Panc1 (cell line): ENCODE results near the gene LPAR3. TPM values are rescaled to one million over a fixed set of nuclear protein-coding genes. Genes with fewer than 3 reads are reported as not detected.

Source experiments
- ATAC-seq: fragments of 200-7000 bp; cut with Tn5 transposase; 2 replicates; pipeline ENCODE4 v1.9.1; 2020; ENCODE audit warnings: mild to moderate bottlenecking, moderate library complexity
- BruUV-seq: library from RNA; stranded (reverse); fragments of 400-500 nt; replicated peaks from 2 replicates; lab custom pipeline; 2021; lab: Mats Ljungman, UMichigan
- CTCF ChIA-PET: fragments of 300-600 bp; sonication (Branson Sonifier 250); formaldehyde crosslinking; loops from one replicate; lab custom pipeline; 2022; ENCODE audit warnings: antibody characterized with exemption; lab: Charles Lee
- POLR2A ChIA-PET: fragments of 300-600 bp; sonication (Branson Sonifier 250); formaldehyde crosslinking; loops from one replicate; lab custom pipeline; 2022; ENCODE audit warnings: antibody characterized with exemption; lab: Charles Lee
- DNase-seq: peaks from one replicate; pipeline ENCODE4 v3.0.0-alpha.2; 2010; ENCODE audit warnings: low read depth, low spot score
- H3K27ac ChIP-seq: 2 replicates; pipeline ENCODE4 v1.5.1; 2011; ENCODE audit warnings: mild to moderate bottlenecking, low read length, inconsistent platforms
- H3K27me3 ChIP-seq: fragments of 200-500 bp; sonication (Bioruptor generic); 2 replicates; pipeline ENCODE4 v1.6.0; 2014; ENCODE audit warnings: low read length, inconsistent platforms; ENCODE audit not compliant: control insufficient read depth, insufficient read depth
- H3K36me3 ChIP-seq: fragments of 200-500 bp; sonication (Bioruptor generic); 2 replicates; pipeline ENCODE4 v1.5.1; 2014; ENCODE audit warnings: inconsistent platforms, mild to moderate bottlenecking, low read length, moderate library complexity; ENCODE audit not compliant: control insufficient read depth, insufficient read depth
- H3K4me1 ChIP-seq: 2 replicates; pipeline ENCODE4 v1.5.1; 2011; ENCODE audit warnings: inconsistent platforms, mild to moderate bottlenecking, low read length, moderate library complexity; ENCODE audit not compliant: control insufficient read depth, insufficient read depth
- H3K4me3 ChIP-seq, 2 experiments: 2 replicates each; pipeline ENCODE4 v1.5.1; 2011 to 2012; ENCODE audit warnings: low read depth in 2 of 2, low read length in 2 of 2, mild to moderate bottlenecking in 2 of 2, inconsistent platforms in 1 of 2, moderate library complexity in 1 of 2
- H3K9me3 ChIP-seq: fragments of 200-500 bp; sonication (Bioruptor generic); 2 replicates; pipeline ENCODE4 v1.5.1; 2014; ENCODE audit warnings: low read depth, mild to moderate bottlenecking, inconsistent platforms, low read length, moderate library complexity; ENCODE audit not compliant: control insufficient read depth, insufficient read depth
- POLR2AphosphoS5 ChIP-seq: IDR thresholded peaks from 2 replicates; pipeline ENCODE4 v1.6.1; 2012; ENCODE audit warnings: mild to moderate bottlenecking, low read depth, low read length, moderate library complexity
- REST ChIP-seq, 2 experiments: IDR thresholded peaks; 2 replicates each; pipeline ENCODE4 v1.6.1; 2011 to 2012; ENCODE audit warnings: low read depth in 2 of 2, control low read depth in 1 of 2, low read length in 1 of 2, mild to moderate bottlenecking in 1 of 2, moderate library complexity in 1 of 2; ENCODE audit not compliant: insufficient read depth in 1 of 2
- SIN3A ChIP-seq: IDR thresholded peaks from 2 replicates; pipeline ENCODE4 v1.6.1; 2012; ENCODE audit warnings: low read depth, mild to moderate bottlenecking, low read length, moderate library complexity, borderline replicate concordance; ENCODE audit not compliant: insufficient read depth
- TCF7L2 ChIP-seq: IDR thresholded peaks from 2 replicates; pipeline ENCODE4 v1.6.1; 2011; ENCODE audit warnings: mild to moderate bottlenecking, low read depth, low read length, inconsistent platforms
- in situ Hi-C: cut with HindIII; loops from 2 replicates; pipeline ENCODE4 v1.10.0; 2016; ENCODE audit warnings: low sequenced_read_pairs, low pct_unique_long_range_greater_than_20kb
- intact Hi-C: fragments of 100-400 bp; cut with micrococcal nuclease; formaldehyde crosslinking; loops from one replicate; pipeline ENCODE4 v1.10.0; 2022; ENCODE audit not compliant: unreplicated experiment
- total RNA-seq: library from RNA; stranded (reverse); gene quantifications from one replicate; pipeline ENCODE4 v1.2.1, GENCODE V29; 2021; ENCODE audit not compliant: unreplicated experiment
- TF ChIP-seq, protein P1 (sequence below): fragments of 450-650 bp; IDR thresholded peaks from 2 replicates; pipeline ENCODE4 v1.5.1; 2017; ENCODE audit warnings: mild to moderate bottlenecking

The LPAR3 gene
- total RNA-seq, 1 experiment from 2014 or later, result 6.3 TPM

DNA sequence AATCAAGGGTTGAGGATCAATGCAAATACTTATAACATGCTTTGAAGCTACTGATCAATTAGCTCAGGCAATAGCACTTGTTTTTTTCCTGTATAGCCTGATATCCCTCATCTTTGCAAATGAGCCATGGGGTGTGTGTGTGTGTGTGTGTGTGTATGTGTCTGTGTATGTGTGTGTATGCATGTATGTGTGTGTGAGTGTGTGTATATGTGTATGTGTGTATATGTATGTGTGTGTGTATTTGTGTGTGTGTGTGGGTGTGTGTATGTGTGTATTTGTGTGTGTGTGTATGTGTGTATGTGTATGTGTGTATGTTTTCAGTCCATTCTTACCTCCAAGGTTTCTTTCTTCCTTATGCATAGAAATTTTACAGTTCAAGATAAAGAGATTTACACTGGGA lies 124.4 kb downstream of the LPAR3 start:
- Histone ChIP-seq H3K27ac (no peak overlapping the region), H3K9me3 (no peaks in the 10 kb centered on the region), H3K36me3 (no peaks in the 10 kb centered on the region), H3K4me3 (no peak overlapping the region), H3K4me1 (peaks cover 3% of the 10 kb centered on the region; the same call in 1 of the 2 replicates), H3K27me3 (peaks cover 15% of the 10 kb centered on the region; the same call in 1 of the 2 replicates)
- POLR2A ChIA-PET, result interaction anchor here (0.6 kb wide), 1 partner anchor 24 kb away, joined by 3 read pairs; no protein-coding TSS in a partner anchor
- intact Hi-C loops, result loop anchor here (10.0 kb wide), 1 partner anchor 624 kb away; the partner anchor contains the start of gene PRKACB
- TF ChIP-seq TCF7L2 (no peak), REST (IDR thresholded peaks at IDR 0.05; ENCODE audit: insufficient read depth in 1 of 2, low read depth in 2 of 2, low read length in 1 of 2) (no peak)
- no TSS peak for BruUV-seq
- no peak for ATAC-seq
- no peak for DNase-seq
- in situ Hi-C loops, result no loop called here
- CTCF ChIA-PET, result no interaction called here

- Histone ChIP-seq H3K27ac (no peak overlapping the region), H3K4me3 (no peak overlapping the region), H3K36me3 (no peaks in the 10 kb centered on the region), H3K9me3 (no peaks in the 10 kb centered on the region), H3K27me3 (peaks cover 14% of the 10 kb centered on the region), H3K4me1 (peaks cover 3% of the 10 kb centered on the region; the same call in 1 of the 2 replicates)
- ChIA-PET CTCF (interaction anchor here (0.5 kb wide), 1 partner anchor 140 kb away, joined by 7 read pairs; no protein-coding TSS in a partner anchor), POLR2A (no interaction called here)
- no peak for ATAC-seq
- intact Hi-C loops, result loop anchor here (10.0 kb wide), 1 partner anchor 619 kb away; the partner anchor contains the start of gene PRKACB
- DNase-seq, result no peak
- in situ Hi-C loops, result no loop called here
- BruUV-seq, result no TSS peak
- TF ChIP-seq, protein P1, sequence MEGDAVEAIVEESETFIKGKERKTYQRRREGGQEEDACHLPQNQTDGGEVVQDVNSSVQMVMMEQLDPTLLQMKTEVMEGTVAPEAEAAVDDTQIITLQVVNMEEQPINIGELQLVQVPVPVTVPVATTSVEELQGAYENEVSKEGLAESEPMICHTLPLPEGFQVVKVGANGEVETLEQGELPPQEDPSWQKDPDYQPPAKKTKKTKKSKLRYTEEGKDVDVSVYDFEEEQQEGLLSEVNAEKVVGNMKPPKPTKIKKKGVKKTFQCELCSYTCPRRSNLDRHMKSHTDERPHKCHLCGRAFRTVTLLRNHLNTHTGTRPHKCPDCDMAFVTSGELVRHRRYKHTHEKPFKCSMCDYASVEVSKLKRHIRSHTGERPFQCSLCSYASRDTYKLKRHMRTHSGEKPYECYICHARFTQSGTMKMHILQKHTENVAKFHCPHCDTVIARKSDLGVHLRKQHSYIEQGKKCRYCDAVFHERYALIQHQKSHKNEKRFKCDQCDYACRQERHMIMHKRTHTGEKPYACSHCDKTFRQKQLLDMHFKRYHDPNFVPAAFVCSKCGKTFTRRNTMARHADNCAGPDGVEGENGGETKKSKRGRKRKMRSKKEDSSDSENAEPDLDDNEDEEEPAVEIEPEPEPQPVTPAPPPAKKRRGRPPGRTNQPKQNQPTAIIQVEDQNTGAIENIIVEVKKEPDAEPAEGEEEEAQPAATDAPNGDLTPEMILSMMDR, result no peak
- no peak for TF ChIP-seq POLR2AphosphoS5
- TF ChIP-seq REST (IDR thresholded peaks at IDR 0.05; ENCODE audit: insufficient read depth in 1 of 2, low read depth in 2 of 2, low read length in 1 of 2), result no peak
- TF ChIP-seq SIN3A, result no peak
- no peak for TF ChIP-seq TCF7L2
Observed at GRCh38 chr1:84763912-84764680, 128.9 kb downstream of the LPAR3 start.
